ENCODE data around the gene CNIH2. TPM values are rescaled to one million over a fixed set of nuclear protein-coding genes. Genes with fewer than 3 reads are reported as not detected.

CNIH2 gene
- total and polyA plus RNA-seq, 2 of the 8 experiments (the other 6 are each of a cell fraction or from before 2014, with no cell fraction given), result 12.5 to 15.8 TPM

DNA sequence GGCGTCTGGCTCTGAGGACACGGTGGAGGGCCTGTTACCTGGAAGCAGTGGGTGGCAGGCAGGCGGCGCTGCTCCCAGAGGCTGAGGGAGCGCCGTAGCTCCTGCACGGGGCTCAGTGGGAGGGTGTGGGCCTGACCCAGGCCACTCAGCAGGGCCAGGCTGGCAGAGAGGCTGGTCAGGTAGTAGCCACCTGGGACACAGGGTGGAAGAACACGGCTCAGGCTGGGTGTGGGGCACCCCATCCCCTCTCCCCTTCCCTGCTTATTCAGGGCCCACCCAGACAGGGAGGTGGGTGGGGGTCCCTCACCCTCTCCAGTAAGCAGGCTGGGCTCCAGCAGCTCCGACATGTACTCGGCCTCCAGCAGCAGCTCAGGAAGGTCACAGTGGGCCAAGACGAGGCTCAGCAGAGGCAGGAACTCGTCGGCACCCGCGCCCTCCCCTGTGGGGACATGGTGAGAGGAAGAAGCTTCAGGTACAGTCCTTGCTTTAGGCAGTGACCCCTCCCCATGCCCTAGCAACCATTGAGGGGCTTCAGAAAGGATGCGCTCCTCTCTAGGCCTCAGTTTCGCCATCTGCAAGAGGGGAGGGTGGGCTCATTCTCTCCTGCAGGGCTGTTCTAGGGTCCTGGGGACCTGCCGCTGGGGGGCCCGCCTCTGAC, 55.4 kb downstream of the CNIH2 start:
- Histone ChIP-seq H2AK5ac (ENCODE audit: low read depth, low read length) (no peak overlapping the region), H2BK5ac (ENCODE audit: low read depth, low read length) (no peak overlapping the region), H4K5ac (ENCODE audit: insufficient read length, low read depth, low read length) (no peak overlapping the region), H3K9ac (replicated peaks in 1 of 4; ENCODE audit: extremely low read depth in 1 of 4, low read depth in 3 of 4, low read length in 3 of 4) (no peak overlapping the region), H4K8ac (ENCODE audit: extremely low read depth, insufficient read depth, low read length) (no peak overlapping the region; the same call in 1 of the 2 replicates), H3K14ac (ENCODE audit: insufficient read length) (no peak overlapping the region), H3K79me2 (ENCODE audit: control insufficient read depth in 1 of 2, insufficient read depth in 2 of 2, low read length in 2 of 2) (no peaks in the 10 kb centered on the region), H3K36me3 (ENCODE audit: control insufficient read depth in 2 of 4, insufficient read depth in 4 of 4, low read length in 3 of 4) (no peaks in the 10 kb centered on the region; a peak in 1 of 8 replicates), H2BK15ac (ENCODE audit: low read length) (no peak overlapping the region), H3K4me2 (ENCODE audit: insufficient read depth in 1 of 2, low read depth in 2 of 2, low read length in 2 of 2) (no peak overlapping the region), H2BK120ac (replicated peaks; ENCODE audit: low read depth, low read length) (no peak overlapping the region), H3K9me3 (ENCODE audit: insufficient read depth in 2 of 2, low read depth in 1 of 2, low read length in 1 of 2) (no peaks in the 10 kb centered on the region), H3K4me1 (replicated peaks in 1 of 4; ENCODE audit: control insufficient read depth in 3 of 4, insufficient read depth in 4 of 4, low read length in 3 of 4) (peaks cover 5 to 26% (median 16%) of the 10 kb centered on the region in 4 experiments), H3K4ac (replicated peaks; ENCODE audit: insufficient read length, low read depth, low read length) (no peak overlapping the region), H4K91ac (replicated peaks; ENCODE audit: insufficient read length, low read length) (no peak overlapping the region), H3K4me3 (ENCODE audit: extremely low read depth in 1 of 4, insufficient read depth in 2 of 4, low read depth in 3 of 4, low read length in 4 of 4) (no peak overlapping the region), H3K27me3 (replicated peaks in 1 of 4; ENCODE audit: control insufficient read depth in 3 of 4, extremely low read depth in 1 of 4, insufficient read depth in 3 of 4, low read length in 3 of 4) (no peaks in the 10 kb centered on the region; a peak in 2 of 7 replicates), H2AFZ (ENCODE audit: low read length) (no peak overlapping the region), H3K56ac (replicated peaks; ENCODE audit: insufficient read length, low read depth, low read length) (no peak overlapping the region), H3K27ac (ENCODE audit: low read depth, low read length) (no peak overlapping the region), H4K20me1 (replicated peaks in 1 of 2; ENCODE audit: control insufficient read depth in 1 of 2, insufficient read depth in 2 of 2, low read length in 2 of 2) (no peaks in the 10 kb centered on the region), H2BK20ac (ENCODE audit: low read length) (no peak overlapping the region), H2BK12ac (ENCODE audit: low read depth, low read length) (no peak overlapping the region), H3K23ac (ENCODE audit: insufficient read length) (no peak overlapping the region), H3K18ac (ENCODE audit: extremely low read depth, low read length) (no peak overlapping the region), H3K79me1 (ENCODE audit: low read depth, low read length) (no peaks in the 10 kb centered on the region), H3K23me2 (ENCODE audit: low read depth, low read length) (no peaks in the 10 kb centered on the region; the same call in 1 of the 2 replicates)
- WGBS, 2 experiments (ENCODE audit: extremely low coverage in 1 of 2, insufficient coverage in 1 of 2, insufficient read length in 1 of 2, insufficient replicate concordance in 2 of 2, low coverage in 1 of 2, low lambda C conversion rate in 2 of 2, missing lambda C conversion rate in 1 of 2), result 88% methylated on average over 13 of the region's 19 CpGs; no CpG with 5 or more reads in 1 of the 2 experiments
- DNase-seq (ENCODE audit: low read depth in 1 of 2, low spot score in 2 of 2), result no peak
- no peak for FAIRE-seq
- POLR2A ChIA-PET (ENCODE audit: partially characterized antibody), result interaction anchor here (0.9 to 8.5 kb wide), 7 partner anchors 8 to 43 kb away, joined by 3 to 61 read pairs (median 8); partner anchors contain the start of genes B4GAT1, BRMS1, CD248 and YIF1A
- no peak for TF ChIP-seq EGR1 (IDR thresholded peaks at IDR 0.05; ENCODE audit: borderline replicate concordance, low read depth, low read length)
- no peak for TF ChIP-seq YY1 (IDR thresholded peaks at IDR 0.05; ENCODE audit: low read depth, low read length)
- TF ChIP-seq CBX8 (IDR thresholded peaks at IDR 0.05; ENCODE audit: borderline replicate concordance, low read depth, low read length), result no peak
- no peak for TF ChIP-seq TBP (IDR thresholded peaks at IDR 0.05; ENCODE audit: low read depth, low read length)
- TF ChIP-seq POLR2A (IDR thresholded peaks at IDR 0.05; ENCODE audit: control extremely low read depth in 1 of 2, low read depth in 2 of 2, low read length in 2 of 2), result no peak
- TF ChIP-seq RFX5 (IDR thresholded peaks at IDR 0.05; ENCODE audit: borderline replicate concordance, low read depth, low read length), result no peak
- TF ChIP-seq ZNF274 (IDR thresholded peaks at IDR 0.05; ENCODE audit: borderline replicate concordance, extremely low read depth, low read length), result no peak
- no peak for TF ChIP-seq RXRA (IDR thresholded peaks at IDR 0.05; ENCODE audit: insufficient read depth, low read depth, low read length)
- TF ChIP-seq HDAC6 (IDR thresholded peaks at IDR 0.05; ENCODE audit: low read depth, low read length), result no peak
- TF ChIP-seq PHF8 (conservative IDR thresholded peaks at IDR 0.05; ENCODE audit: low read depth, low read length), result no peak
- no peak for TF ChIP-seq JUN (IDR thresholded peaks at IDR 0.05; ENCODE audit: low read depth, low read length)
- TF ChIP-seq SUZ12 (IDR thresholded peaks at IDR 0.05; ENCODE audit: low read length), result no peak
- CTCF ChIA-PET (ENCODE audit: partially characterized antibody), result interaction anchor here (0.6 to 8.7 kb wide), 8 partner anchors 11 to 57 kb away, joined by 3 to 242 read pairs (median 10); partner anchors contain the start of genes BRMS1 and CD248

Measured in H1 (cell line).